Hepatocyte (in vitro differentiated cells): ENCODE results near the gene C2. TPM values are rescaled to one million over a fixed set of nuclear protein-coding genes. Genes with fewer than 3 reads are reported as not detected.

Experiments used
- DNase-seq: peaks from one replicate; pipeline ENCODE4 v3.0.0-alpha.2; 2016; ENCODE audit warnings: low spot score
- H2AFZ ChIP-seq: fragments of 200-600 bp; sonication (generic); 2 replicates; pipeline ENCODE4 v1.6.0; 2016; ENCODE audit warnings: antibody characterized with exemption, mild to moderate bottlenecking
- H3K27ac ChIP-seq: fragments of 200-600 bp; sonication (generic); 2 replicates; pipeline ENCODE4 v1.5.1; 2016; ENCODE audit warnings: mild to moderate bottlenecking
- H3K27me3 ChIP-seq: fragments of 200-600 bp; sonication (generic); 2 replicates; pipeline ENCODE4 v1.6.1; 2016
- H3K36me3 ChIP-seq: fragments of 200-600 bp; sonication (generic); replicated peaks from 2 replicates; pipeline ENCODE4 v1.5.1; 2016; ENCODE audit warnings: low read depth; ENCODE audit not compliant: insufficient read depth
- H3K4me1 ChIP-seq: fragments of 200-600 bp; sonication (generic); 2 replicates; pipeline ENCODE4 v1.5.1; 2016; ENCODE audit warnings: mild to moderate bottlenecking, moderate library complexity; ENCODE audit not compliant: insufficient read depth
- H3K4me2 ChIP-seq: fragments of 200-600 bp; sonication (generic); 2 replicates; pipeline ENCODE4 v1.6.0; 2016
- H3K4me3 ChIP-seq: fragments of 200-600 bp; sonication (generic); 2 replicates; pipeline ENCODE4 v1.5.1; 2016; ENCODE audit warnings: mild to moderate bottlenecking
- H3K79me2 ChIP-seq: fragments of 200-600 bp; sonication (generic); 2 replicates; pipeline ENCODE4 v1.6.0; 2017; ENCODE audit warnings: mild to moderate bottlenecking
- H3K9me2 ChIP-seq: fragments of 200-600 bp; sonication (generic); replicated peaks from 2 replicates; pipeline ENCODE4 v1.6.0; 2017; ENCODE audit warnings: mild to moderate bottlenecking; ENCODE audit not compliant: insufficient read depth
- H3K9me3 ChIP-seq: fragments of 200-600 bp; sonication (generic); 2 replicates; pipeline ENCODE4 v1.5.1; 2016; ENCODE audit warnings: low read depth, mild to moderate bottlenecking
- H4K20me1 ChIP-seq: fragments of 200-600 bp; sonication (generic); 2 replicates; pipeline ENCODE4 v1.6.0; 2016; ENCODE audit warnings: mild to moderate bottlenecking; ENCODE audit not compliant: insufficient read depth, poor library complexity, severe bottlenecking
- EZH2 ChIP-seq: fragments of 200-600 bp; sonication (generic); IDR thresholded peaks from 2 replicates; pipeline ENCODE4 v1.6.1; 2016; ENCODE audit warnings: antibody characterized with exemption, mild to moderate bottlenecking, borderline replicate concordance
- EZH2phosphoT487 ChIP-seq: fragments of 200-600 bp; sonication (generic); IDR thresholded peaks from one replicate; pipeline ENCODE4 v1.6.1; 2018; ENCODE audit warnings: antibody characterized with exemption, mild to moderate bottlenecking, low read depth, moderate library complexity; ENCODE audit not compliant: unreplicated experiment, severe bottlenecking
- WGBS: methylation state at CpG from one replicate; pipeline ENCODE4 v1.1.6; 2016; ENCODE audit warnings: low lambda C conversion rate; ENCODE audit errors: missing lambda C conversion rate; 5-methylcytosine and 5-hydroxymethylcytosine counted together
- polyA plus RNA-seq: library from polyadenylated mRNA; unstranded; fragments of >200 nt; fragmentation: Nextera tagmentation; extraction: Ambion mirVana; gene quantifications from 2 replicates; pipeline ENCODE4 v1.2.1, GENCODE V29; 2016
- total RNA-seq: library from RNA; depleted of rRNA; stranded (reverse); fragments of >200 nt; gene quantifications from 2 replicates; pipeline ENCODE4 v1.2.3, GENCODE V29; 2014
- TF ChIP-seq, protein P1 (sequence below): fragments of 200-600 bp; sonication (generic); IDR thresholded peaks from 2 replicates; pipeline ENCODE4 v1.5.1; 2016; ENCODE audit warnings: antibody characterized with exemption, mild to moderate bottlenecking; ENCODE audit not compliant: poor library complexity

The C2 gene
- total and polyA plus RNA-seq, 2 experiments from 2014 or later = 46.4 to 48.3 TPM

DNA sequence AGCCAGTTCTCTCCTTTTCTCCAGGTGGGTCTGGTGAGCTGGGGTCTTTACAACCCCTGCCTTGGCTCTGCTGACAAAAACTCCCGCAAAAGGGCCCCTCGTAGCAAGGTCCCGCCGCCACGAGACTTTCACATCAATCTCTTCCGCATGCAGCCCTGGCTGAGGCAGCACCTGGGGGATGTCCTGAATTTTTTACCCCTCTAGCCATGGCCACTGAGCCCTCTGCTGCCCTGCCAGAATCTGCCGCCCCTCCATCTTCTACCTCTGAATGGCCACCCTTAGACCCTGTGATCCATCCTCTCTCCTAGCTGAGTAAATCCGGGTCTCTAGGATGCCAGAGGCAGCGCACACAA lies 17.6 kb downstream of the C2 start:
- Histone ChIP-seq H3K4me2 (peak overlapping the region; percentile 50), H3K27ac (peak overlapping the region; percentile 95), H3K4me3 (no peak overlapping the region), H3K79me2 (peaks cover 4% of the 10 kb centered on the region), H3K9me2 (no peaks in the 10 kb centered on the region), H3K9me3 (no peaks in the 10 kb centered on the region), H3K36me3 (no peaks in the 10 kb centered on the region), H3K27me3 (no peaks in the 10 kb centered on the region), H2AFZ (no peak overlapping the region), H3K4me1 (peaks cover 23% of the 10 kb centered on the region), H4K20me1 (no peaks in the 10 kb centered on the region)
- WGBS = 87% methylated on average over 9 of the region's 9 CpGs
- DNase-seq = no peak
- TF ChIP-seq, protein P1, sequence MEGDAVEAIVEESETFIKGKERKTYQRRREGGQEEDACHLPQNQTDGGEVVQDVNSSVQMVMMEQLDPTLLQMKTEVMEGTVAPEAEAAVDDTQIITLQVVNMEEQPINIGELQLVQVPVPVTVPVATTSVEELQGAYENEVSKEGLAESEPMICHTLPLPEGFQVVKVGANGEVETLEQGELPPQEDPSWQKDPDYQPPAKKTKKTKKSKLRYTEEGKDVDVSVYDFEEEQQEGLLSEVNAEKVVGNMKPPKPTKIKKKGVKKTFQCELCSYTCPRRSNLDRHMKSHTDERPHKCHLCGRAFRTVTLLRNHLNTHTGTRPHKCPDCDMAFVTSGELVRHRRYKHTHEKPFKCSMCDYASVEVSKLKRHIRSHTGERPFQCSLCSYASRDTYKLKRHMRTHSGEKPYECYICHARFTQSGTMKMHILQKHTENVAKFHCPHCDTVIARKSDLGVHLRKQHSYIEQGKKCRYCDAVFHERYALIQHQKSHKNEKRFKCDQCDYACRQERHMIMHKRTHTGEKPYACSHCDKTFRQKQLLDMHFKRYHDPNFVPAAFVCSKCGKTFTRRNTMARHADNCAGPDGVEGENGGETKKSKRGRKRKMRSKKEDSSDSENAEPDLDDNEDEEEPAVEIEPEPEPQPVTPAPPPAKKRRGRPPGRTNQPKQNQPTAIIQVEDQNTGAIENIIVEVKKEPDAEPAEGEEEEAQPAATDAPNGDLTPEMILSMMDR = no peak
- TF ChIP-seq EZH2 = no peak
- no peak for TF ChIP-seq EZH2phosphoT487

DNA sequence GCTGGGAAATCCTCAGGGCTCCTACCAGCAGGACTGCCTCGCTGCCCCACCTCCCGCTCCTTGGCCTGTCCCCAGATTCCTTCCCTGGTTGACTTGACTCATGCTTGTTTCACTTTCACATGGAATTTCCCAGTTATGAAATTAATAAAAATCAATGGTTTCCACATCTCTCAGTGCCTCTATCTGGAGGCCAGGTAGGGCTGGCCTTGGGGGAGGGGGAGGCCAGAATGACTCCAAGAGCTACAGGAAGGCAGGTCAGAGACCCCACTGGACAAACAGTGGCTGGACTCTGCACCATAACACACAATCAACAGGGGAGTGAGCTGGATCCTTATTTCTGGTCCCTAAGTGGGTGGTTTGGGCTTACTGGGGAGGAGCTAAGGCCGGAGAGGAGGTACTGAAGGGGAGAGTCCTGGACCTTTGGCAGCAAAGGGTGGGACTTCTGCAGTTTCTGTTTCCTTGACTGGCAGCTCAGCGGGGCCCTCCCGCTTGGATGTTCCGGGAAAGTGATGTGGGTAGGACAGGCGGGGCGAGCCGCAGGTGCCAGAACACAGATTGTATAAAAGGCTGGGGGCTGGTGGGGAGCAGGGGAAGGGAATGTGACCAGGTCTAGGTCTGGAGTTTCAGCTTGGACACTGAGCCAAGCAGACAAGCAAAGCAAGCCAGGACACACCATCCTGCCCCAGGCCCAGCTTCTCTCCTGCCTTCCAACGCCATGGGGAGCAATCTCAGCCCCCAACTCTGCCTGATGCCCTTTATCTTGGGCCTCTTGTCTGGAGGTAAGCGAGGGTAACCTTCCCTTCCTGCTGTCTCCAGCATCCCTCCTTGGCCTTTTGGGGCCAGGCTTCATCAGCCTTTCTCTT lies 18.2 kb downstream of the C2 start, which contains the start of gene CFB:
TSS of gene CFB (plus strand) at position 589 of the 863 bp plus-strand sequence. CDS start at position 716, 127 bp downstream.
- no peak within 1 kb of the TSS for H2AFZ ChIP-seq
- 44% methylated on average over 11 of the region's 11 CpGs for WGBS
- H3K4me1 ChIP-seq = peaks cover 19% of the 10 kb centered on the region
- H3K27ac ChIP-seq = peak within 1 kb of the TSS; percentile 95
- no peaks in the 10 kb centered on the region for H4K20me1 ChIP-seq
- H3K36me3 ChIP-seq = no peaks in the 10 kb centered on the region
- peak; percentile 89 for DNase-seq
- H3K4me2 ChIP-seq = peak within 1 kb of the TSS; percentile 72
- H3K9me3 ChIP-seq = no peaks in the 10 kb centered on the region
- H3K4me3 ChIP-seq = no peak within 1 kb of the TSS
- no peaks in the 10 kb centered on the region for H3K9me2 ChIP-seq
- peaks cover 4% of the 10 kb centered on the region for H3K79me2 ChIP-seq
- TF ChIP-seq EZH2 (no peak), EZH2phosphoT487 (no peak)
- TF ChIP-seq, protein P1 = no peak
- no peaks in the 10 kb centered on the region for H3K27me3 ChIP-seq

DNA sequence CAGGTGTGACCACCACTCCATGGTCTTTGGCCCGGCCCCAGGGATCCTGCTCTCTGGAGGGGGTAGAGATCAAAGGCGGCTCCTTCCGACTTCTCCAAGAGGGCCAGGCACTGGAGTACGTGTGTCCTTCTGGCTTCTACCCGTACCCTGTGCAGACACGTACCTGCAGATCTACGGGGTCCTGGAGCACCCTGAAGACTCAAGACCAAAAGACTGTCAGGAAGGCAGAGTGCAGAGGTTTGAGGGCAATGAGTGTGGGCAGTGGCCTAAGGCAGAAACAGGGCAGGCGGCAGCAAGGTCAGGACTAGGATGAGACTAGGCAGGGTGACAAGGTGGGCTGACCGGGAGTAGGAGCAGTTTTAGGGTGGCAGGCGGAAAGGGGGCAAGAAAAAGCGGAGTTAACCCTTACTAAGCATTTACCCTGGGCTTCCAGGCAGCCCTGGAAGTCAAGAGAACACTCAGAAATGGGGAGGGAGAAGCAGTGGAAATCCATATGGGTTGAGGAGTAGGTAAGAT lies 18.9 kb downstream of the C2 start:
- Histone ChIP-seq H3K9me2 (no peaks in the 10 kb centered on the region), H3K27ac (peak overlapping the region; percentile 95), H3K36me3 (no peaks in the 10 kb centered on the region), H2AFZ (no peak overlapping the region), H3K4me2 (peak overlapping the region; percentile 72), H3K4me3 (no peak overlapping the region), H3K27me3 (no peaks in the 10 kb centered on the region), H3K9me3 (no peaks in the 10 kb centered on the region), H3K79me2 (peaks cover 4% of the 10 kb centered on the region), H4K20me1 (no peaks in the 10 kb centered on the region), H3K4me1 (peaks cover 12% of the 10 kb centered on the region)
- DNase-seq = no peak
- WGBS = 78% methylated on average over 11 of the region's 11 CpGs
- TF ChIP-seq EZH2phosphoT487 = no peak
- TF ChIP-seq EZH2 = no peak
- TF ChIP-seq, protein P1 = no peak
